Activated T-helper 2 cell treated with anti-CD3 and anti-CD28 coated beads, Interferon-gamma antibody, Interleukin-2, Interleukin-4, amounts not matched to agents 10 μg/mL and 5 μg/mL and 100 μg/mL, durations not matched to agents 14 hours and 24 hours and 36 hours (primary cell): Measurements from ENCODE around the gene GRB2. TPM values are rescaled to one million over a fixed set of nuclear protein-coding genes. Genes with fewer than 3 reads are reported as not detected.
A peak's percentile ranks its signal among the peaks of the same experiment; 100 is the strongest.

ENCODE experiments used
- DNase-seq: peaks from one replicate; pipeline ENCODE4 v3.0.0; 2021; ENCODE audit warnings: low spot score
- H3K27ac Mint-ChIP-seq: one replicate; pipeline ENCODE4 v1.8.0; 2021; ENCODE audit warnings: mixed read lengths
- H3K27me3 Mint-ChIP-seq: one replicate; pipeline ENCODE4 v1.8.0; 2021; ENCODE audit warnings: low read depth, mixed read lengths
- H3K36me3 Mint-ChIP-seq: one replicate; pipeline ENCODE4 v1.8.0; 2021; ENCODE audit warnings: low read depth, mixed read lengths
- H3K4me1 Mint-ChIP-seq: one replicate; pipeline ENCODE4 v1.8.0; 2021; ENCODE audit warnings: low read depth, mixed read lengths
- H3K4me3 Mint-ChIP-seq: one replicate; pipeline ENCODE4 v1.8.0; 2021; ENCODE audit warnings: low read depth, mild to moderate bottlenecking, moderate library complexity, mixed read lengths
- H3K9me3 Mint-ChIP-seq: one replicate; pipeline ENCODE4 v1.8.0; 2021; ENCODE audit warnings: mixed read lengths
- intact Hi-C: fragments of 100-400 bp; cut with micrococcal nuclease; formaldehyde crosslinking; loops from one replicate; pipeline ENCODE4 v1.15.1; 2023
- total RNA-seq: library from RNA; stranded (reverse); gene quantifications from 2 replicates; pipeline ENCODE4 v1.2.3, GENCODE V29; 2022

Gene GRB2
- total RNA-seq, 1 donor from 2014 or later = 176 TPM

DNA sequence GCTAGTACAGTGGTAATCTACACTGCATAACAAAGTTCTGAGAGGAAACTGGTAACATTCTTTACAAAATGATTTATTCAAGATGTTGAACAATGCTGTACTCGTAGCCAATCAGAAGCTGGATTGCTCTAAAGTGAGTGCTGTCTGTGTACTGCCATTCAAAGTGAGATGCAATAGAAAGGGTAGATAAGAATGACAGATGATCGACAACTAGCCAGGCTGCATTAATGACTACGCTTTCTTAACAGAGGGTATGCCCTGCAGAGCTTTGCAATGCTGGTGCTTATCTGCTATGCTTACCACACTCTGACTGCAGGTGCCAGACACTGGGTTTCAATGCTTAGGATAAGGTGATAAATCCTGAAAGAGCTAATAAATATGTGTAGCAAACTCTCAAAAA is 70.2 kb downstream of the GRB2 start:
- H3K4me3 Mint-ChIP-seq = no peak overlapping the region
- no peaks in the 10 kb centered on the region for H3K9me3 Mint-ChIP-seq
- intact Hi-C loops = no loop called here
- H3K4me1 Mint-ChIP-seq = peaks cover 69% of the 10 kb centered on the region
- no peak overlapping the region for H3K27ac Mint-ChIP-seq
- DNase-seq = no peak
- no peaks in the 10 kb centered on the region for H3K27me3 Mint-ChIP-seq
- H3K36me3 Mint-ChIP-seq = peaks cover 28% of the 10 kb centered on the region

DNA sequence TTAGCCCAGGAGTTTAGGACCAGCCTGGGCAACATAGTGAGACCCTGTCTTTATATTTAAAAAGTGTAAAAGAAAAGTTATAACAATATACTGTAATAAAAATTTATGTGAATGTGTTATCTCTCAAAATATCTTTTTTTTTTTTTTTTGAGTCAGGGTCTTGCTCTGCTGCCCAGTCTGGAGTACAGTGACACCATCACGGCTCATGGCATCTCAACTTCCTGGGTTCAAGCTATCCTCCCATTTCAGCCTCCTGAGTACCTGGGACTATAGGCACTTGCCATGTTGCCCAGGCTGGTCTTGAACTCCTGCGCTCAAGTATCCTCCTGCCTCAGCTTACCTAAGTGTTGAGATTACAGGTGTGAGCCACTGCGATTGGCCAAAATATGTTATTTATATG is 70.8 kb downstream of the GRB2 start:
- DNase-seq = no peak
- no peaks in the 10 kb centered on the region for H3K9me3 Mint-ChIP-seq
- H3K4me1 Mint-ChIP-seq = peaks cover 66% of the 10 kb centered on the region
- H3K4me3 Mint-ChIP-seq = no peak overlapping the region
- no peak overlapping the region for H3K27ac Mint-ChIP-seq
- intact Hi-C loops = no loop called here
- no peaks in the 10 kb centered on the region for H3K27me3 Mint-ChIP-seq
- H3K36me3 Mint-ChIP-seq = peaks cover 27% of the 10 kb centered on the region

DNA sequence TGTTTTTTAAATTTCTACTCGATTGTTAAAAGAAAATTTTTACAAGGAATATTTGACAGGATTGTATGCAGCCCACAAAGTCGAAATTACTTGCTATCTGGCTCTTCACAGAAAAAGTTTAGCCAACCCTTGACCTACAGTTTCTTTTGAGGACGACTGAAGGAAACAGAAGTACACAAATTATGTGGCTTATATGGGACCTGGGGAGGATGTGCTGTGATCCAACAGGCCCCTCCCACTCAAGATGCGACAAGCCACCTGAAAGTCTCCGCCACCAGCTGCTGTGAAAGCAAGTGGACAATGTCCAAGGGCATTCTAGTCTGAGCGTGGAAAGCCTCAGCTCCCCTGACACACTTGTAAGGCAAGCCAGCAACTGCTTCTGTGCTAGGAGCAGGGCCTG is 73.8 kb downstream of the GRB2 start:
- Mint-ChIP-seq H3K4me1 (peaks cover 63% of the 10 kb centered on the region), H3K36me3 (peaks cover 43% of the 10 kb centered on the region), H3K27ac (peak overlapping the region; percentile 42), H3K27me3 (no peaks in the 10 kb centered on the region), H3K9me3 (no peaks in the 10 kb centered on the region), H3K4me3 (no peak overlapping the region)
- intact Hi-C loops = no loop called here
- no peak for DNase-seq

DNA sequence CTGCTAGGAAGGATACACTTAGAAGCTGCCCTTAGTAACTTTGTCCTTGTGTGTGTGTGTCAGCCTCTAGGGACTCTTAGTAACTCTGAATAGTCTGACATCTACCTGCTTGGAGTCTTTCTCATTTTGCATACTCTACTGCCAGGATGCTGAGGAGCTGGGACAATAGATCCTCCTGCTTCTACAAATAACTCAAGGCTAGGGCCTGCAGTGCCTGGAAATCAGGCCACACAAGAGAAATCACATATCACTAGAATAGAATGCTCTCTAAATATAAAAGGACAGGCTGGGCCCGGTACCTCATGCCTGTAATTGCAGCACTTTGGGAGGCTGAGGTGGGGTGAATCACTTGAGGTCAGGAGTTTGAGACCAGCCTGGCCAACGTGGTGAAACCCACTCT is 77.7 kb downstream of the GRB2 start:
- Mint-ChIP-seq H3K4me3 (no peak overlapping the region), H3K9me3 (no peaks in the 10 kb centered on the region), H3K4me1 (peaks cover 55% of the 10 kb centered on the region), H3K36me3 (peaks cover 69% of the 10 kb centered on the region), H3K27ac (peak overlapping the region; percentile 42), H3K27me3 (no peaks in the 10 kb centered on the region)
- DNase-seq = no peak
- intact Hi-C loops = no loop called here

DNA sequence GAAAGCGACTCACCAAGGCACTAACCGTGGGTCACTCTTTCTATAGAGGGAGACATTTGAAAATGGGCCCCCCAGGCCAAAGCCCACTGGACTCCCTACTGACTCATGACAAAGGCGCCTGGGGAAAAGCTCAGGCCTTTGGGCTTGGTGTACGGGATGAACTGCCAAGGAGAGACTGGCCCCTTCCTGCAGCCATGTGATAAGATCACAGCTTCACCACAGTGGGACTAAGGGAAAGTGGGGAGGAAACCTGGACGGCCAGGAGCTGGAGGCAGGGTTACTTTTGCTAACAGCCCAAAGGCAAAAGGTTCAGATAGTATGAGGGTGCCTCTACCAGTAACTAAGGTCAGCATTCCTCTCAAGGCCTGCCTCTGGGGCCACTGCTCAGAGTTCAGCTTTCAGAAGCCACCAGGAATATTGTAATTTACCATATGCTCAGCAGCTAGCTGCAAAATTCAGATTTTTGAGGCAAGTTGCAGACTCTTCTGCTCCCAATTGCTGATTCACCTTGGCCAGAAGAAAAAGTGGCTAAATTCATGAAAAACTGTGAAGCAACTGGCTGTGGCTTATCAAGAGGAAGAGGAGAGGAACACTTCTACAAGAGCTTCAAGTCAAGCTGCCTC is 79.1 kb downstream of the GRB2 start:
- DNase-seq = no peak
- H3K27ac Mint-ChIP-seq = peak overlapping the region; percentile 74
- intact Hi-C loops = no loop called here
- peaks cover 43% of the 10 kb centered on the region for H3K4me1 Mint-ChIP-seq
- no peaks in the 10 kb centered on the region for H3K9me3 Mint-ChIP-seq
- H3K4me3 Mint-ChIP-seq = no peak overlapping the region
- no peaks in the 10 kb centered on the region for H3K27me3 Mint-ChIP-seq
- peaks cover 62% of the 10 kb centered on the region for H3K36me3 Mint-ChIP-seq

DNA sequence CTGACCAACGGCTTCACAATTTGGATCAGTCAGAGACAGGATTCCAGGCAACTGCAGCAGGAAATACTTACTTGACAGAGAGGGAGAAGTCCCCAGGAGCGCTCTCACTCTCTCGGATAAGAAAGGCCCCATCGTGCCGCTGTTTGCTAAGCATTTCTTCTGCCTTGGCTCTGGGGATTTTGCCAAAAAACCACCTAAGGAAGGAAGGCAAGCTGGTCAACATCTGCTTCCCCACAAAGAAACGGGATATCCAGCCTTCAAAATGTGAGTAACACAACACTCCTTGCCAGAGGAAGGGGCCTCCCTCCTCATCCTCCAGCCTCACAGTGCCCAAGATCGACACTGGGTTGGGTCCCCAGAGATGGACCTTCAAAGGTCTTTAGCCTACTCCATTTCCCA is 79.7 kb downstream of the GRB2 start:
- Mint-ChIP-seq H3K36me3 (peaks cover 62% of the 10 kb centered on the region), H3K4me3 (no peak overlapping the region), H3K9me3 (no peaks in the 10 kb centered on the region), H3K27ac (peak overlapping the region; percentile 74), H3K27me3 (no peaks in the 10 kb centered on the region), H3K4me1 (peaks cover 37% of the 10 kb centered on the region)
- intact Hi-C loops = no loop called here
- no peak for DNase-seq

DNA sequence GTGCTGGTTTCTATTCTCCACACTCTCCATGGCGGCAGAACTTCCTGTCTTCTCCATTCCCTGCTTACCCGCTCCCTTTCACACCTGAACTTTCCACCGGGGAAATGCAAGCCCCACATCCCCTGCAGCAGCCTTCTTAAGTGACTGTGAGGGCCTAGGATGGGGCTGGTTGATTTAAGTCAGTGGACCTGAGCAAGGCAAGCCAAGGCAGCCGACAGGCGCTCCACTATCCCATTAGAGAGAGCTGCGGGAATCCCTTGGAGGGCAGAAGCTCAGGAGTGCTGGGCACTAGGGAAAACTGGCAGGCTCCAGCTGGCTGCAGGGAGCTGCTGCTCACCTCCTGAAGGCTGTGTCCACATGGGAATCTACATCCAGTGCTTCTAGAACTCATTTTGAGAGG is 80.1 kb downstream of the GRB2 start:
- H3K27me3 Mint-ChIP-seq = no peaks in the 10 kb centered on the region
- no peak for DNase-seq
- no peak overlapping the region for H3K4me3 Mint-ChIP-seq
- H3K9me3 Mint-ChIP-seq = no peaks in the 10 kb centered on the region
- H3K4me1 Mint-ChIP-seq = peaks cover 34% of the 10 kb centered on the region
- peaks cover 62% of the 10 kb centered on the region for H3K36me3 Mint-ChIP-seq
- peak overlapping the region; percentile 9 for H3K27ac Mint-ChIP-seq
- intact Hi-C loops = no loop called here

DNA sequence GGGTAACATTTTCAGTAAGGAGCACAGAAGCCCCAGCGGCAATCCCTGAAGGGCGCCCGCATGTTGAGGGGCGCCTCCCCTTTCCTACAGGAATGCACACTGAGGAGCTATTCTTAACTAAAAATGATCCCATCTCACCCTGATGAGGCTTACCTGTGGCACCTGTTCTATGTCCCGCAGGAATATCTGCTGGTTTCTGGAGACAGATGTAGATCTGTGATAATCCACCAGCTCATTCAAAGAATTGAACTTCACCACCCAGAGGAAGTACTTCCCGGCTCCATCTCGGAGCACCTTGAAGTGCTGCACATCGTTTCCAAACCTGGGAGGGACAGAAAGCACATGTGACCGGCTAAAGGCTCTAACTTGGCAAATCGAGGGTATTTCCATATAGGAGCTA is 84.0 kb downstream of the GRB2 start:
- Mint-ChIP-seq H3K27ac (peak overlapping the region; percentile 12), H3K36me3 (peaks cover 67% of the 10 kb centered on the region), H3K27me3 (no peaks in the 10 kb centered on the region), H3K4me1 (peaks cover 24% of the 10 kb centered on the region), H3K9me3 (no peaks in the 10 kb centered on the region), H3K4me3 (no peak overlapping the region)
- intact Hi-C loops = loop anchor here (5.0 kb wide), 1 partner anchor 46 kb away; no protein-coding TSS in a partner anchor
- DNase-seq = no peak

DNA sequence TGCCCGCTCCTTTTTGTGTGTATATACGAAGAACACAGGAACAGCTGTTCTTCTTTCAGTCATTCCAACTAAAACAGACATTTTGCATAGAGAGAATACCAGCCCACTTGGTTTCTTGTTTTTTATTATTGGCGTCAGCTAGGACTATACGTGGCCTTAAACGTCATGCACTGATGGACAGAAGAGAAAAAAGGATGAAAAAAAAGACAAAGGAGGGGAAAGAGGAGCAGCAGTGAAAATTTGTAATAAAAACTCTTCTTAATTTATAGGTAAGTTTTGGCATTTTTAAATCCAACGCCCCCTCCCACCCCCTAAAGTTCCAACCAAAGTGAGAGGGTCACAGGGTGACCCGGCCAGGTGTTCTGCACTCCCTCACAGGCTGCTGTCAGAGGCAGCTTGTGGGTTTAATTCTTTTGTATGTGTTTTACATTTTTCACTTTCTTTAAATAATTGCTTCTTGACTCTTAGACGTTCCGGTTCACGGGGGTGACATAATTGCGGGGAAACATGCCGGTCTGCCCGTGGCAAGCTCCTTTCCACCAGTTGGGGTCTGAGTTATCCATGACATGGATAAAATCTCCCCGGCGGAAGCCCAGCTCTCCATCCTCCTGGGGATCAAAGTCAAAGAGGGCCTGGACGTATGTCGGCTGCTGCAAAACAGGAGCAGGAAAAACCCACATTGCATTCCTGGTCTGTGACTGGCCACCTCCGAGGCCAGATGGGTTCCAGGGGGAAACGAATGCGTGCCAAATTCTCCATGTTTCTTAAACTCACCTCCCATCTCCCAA is 85.4 kb downstream of the GRB2 start:
- Mint-ChIP-seq H3K27ac (no peak overlapping the region), H3K36me3 (peaks cover 55% of the 10 kb centered on the region), H3K9me3 (no peaks in the 10 kb centered on the region), H3K4me1 (peaks cover 19% of the 10 kb centered on the region), H3K4me3 (no peak overlapping the region), H3K27me3 (no peaks in the 10 kb centered on the region)
- no peak for DNase-seq
- intact Hi-C loops = loop anchor here (5.0 kb wide), 1 partner anchor 47 kb away; no protein-coding TSS in a partner anchor

DNA sequence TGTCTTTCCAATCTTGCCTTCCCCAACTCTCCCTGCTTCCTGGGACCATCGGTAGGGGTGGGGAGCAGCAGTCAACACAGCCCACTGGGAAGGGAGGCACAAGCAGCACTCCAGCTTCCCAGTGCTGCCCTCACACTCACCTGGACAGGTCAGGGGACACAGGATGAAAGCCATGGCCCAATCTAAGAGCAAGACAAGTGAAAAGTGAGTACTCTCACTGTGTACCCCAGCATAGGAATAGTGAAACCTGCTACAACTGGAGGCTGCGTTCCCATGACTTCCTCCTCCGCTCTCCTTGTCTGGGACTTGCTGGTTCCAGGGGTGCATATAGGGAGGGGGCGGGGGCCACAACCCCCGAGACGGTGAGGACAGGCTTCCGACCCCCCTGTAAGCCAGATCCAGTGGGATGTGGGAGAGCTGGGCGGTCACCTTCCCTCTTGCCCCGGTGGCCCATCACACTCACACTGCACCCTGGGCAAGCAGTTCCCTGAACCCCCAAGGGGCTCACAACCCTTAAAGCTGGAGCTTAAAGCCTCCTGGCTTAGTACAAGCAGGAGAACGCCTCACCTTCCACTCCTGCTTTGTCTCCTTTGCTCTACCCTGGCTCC is 86.8 kb downstream of the GRB2 start:
- no peaks in the 10 kb centered on the region for H3K9me3 Mint-ChIP-seq
- H3K4me1 Mint-ChIP-seq = peaks cover 21% of the 10 kb centered on the region
- no peak overlapping the region for H3K4me3 Mint-ChIP-seq
- H3K27ac Mint-ChIP-seq = no peak overlapping the region
- peaks cover 50% of the 10 kb centered on the region for H3K36me3 Mint-ChIP-seq
- no peak for DNase-seq
- H3K27me3 Mint-ChIP-seq = no peaks in the 10 kb centered on the region
- intact Hi-C loops = no loop called here

DNA sequence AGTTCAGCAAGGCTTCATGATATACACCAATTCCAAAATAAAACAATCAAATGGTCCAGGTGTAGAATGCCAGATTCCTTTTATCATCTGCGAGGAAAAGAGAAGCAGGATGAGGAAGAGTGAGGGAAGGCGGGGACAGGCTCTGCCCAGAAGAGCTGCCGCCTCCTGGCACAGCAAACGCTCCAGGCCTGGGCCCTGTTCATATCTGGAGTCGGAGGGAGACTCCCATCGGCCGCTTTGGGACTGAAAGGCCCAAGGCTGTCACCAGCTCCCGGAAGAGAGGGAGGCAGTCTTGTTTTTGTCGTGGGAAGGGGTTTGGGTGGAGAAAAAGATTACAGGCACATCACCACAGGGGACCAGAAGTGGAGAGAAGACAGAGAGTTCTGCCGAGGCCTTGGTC is 87.3 kb downstream of the GRB2 start:
- no peak for DNase-seq
- H3K4me1 Mint-ChIP-seq = peaks cover 19% of the 10 kb centered on the region
- H3K27me3 Mint-ChIP-seq = no peaks in the 10 kb centered on the region
- H3K36me3 Mint-ChIP-seq = peaks cover 47% of the 10 kb centered on the region
- no peaks in the 10 kb centered on the region for H3K9me3 Mint-ChIP-seq
- intact Hi-C loops = no loop called here
- no peak overlapping the region for H3K27ac Mint-ChIP-seq
- no peak overlapping the region for H3K4me3 Mint-ChIP-seq

DNA sequence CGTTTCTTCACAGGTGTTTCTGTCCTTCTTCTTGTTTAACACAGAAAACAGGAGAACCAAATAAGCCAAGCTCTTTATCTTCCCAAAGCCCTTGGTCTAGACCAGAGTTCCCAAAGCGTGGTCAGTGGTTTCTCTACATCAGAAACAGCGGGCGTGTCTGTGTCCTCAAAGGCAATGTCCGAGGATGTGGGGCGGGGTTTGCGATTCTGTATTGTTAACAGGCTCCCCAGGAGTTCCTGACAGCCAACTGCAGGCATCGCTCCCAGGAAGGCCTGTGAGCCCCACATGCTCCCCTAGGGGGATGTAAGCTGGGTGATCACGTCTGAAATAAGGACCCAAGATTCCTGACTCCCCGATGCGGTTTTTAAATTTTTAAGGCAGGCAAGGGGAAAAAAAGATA is 87.8 kb downstream of the GRB2 start:
- no peak for DNase-seq
- intact Hi-C loops = no loop called here
- no peak overlapping the region for H3K27ac Mint-ChIP-seq

DNA sequence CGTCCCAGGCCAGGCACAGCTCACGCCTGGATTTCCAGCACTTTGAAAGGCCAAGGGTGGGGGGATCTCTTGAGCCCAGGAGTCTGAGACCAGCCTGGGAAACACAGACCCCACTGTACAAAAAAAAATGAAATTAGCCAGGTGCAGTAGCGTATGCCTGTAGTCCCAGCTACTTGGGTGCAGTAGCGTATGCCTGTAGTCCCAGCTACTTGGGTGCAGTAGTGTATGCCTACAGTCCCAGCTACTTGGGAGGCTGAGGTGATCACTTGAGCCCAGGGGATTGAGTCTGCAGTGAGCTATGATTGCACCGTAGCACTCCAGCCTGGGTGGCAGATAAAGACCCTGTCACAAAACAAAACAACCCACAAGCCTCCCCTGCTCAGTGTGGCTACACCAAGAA is 89.2 kb downstream of the GRB2 start:
- H3K4me1 Mint-ChIP-seq = peaks cover 19% of the 10 kb centered on the region
- peaks cover 36% of the 10 kb centered on the region for H3K36me3 Mint-ChIP-seq
- peak overlapping the region; percentile 87 for H3K27ac Mint-ChIP-seq
- no peak overlapping the region for H3K4me3 Mint-ChIP-seq
- intact Hi-C loops = no loop called here
- H3K27me3 Mint-ChIP-seq = no peaks in the 10 kb centered on the region
- no peak for DNase-seq
- H3K9me3 Mint-ChIP-seq = no peaks in the 10 kb centered on the region

More for the DNA sequence above, 87.8 kb downstream of the GRB2 start:
- peaks cover 43% of the 10 kb centered on the region for H3K36me3 Mint-ChIP-seq
- peaks cover 17% of the 10 kb centered on the region for H3K4me1 Mint-ChIP-seq
- H3K27me3 Mint-ChIP-seq = no peaks in the 10 kb centered on the region
- no peak overlapping the region for H3K4me3 Mint-ChIP-seq
- no peaks in the 10 kb centered on the region for H3K9me3 Mint-ChIP-seq
